GM12873 (cell line): ENCODE measurements around the gene AJM1.

Experiments used
- CTCF ChIP-seq: IDR thresholded peaks from 2 replicates; pipeline ENCODE4 v1.5.1; 2012; ENCODE audit warnings: low read depth, mild to moderate bottlenecking, moderate library complexity, low read length, control low read depth; ENCODE audit not compliant: insufficient read depth; ENCODE audit errors: missing control alignments

AJM1 gene

DNA sequence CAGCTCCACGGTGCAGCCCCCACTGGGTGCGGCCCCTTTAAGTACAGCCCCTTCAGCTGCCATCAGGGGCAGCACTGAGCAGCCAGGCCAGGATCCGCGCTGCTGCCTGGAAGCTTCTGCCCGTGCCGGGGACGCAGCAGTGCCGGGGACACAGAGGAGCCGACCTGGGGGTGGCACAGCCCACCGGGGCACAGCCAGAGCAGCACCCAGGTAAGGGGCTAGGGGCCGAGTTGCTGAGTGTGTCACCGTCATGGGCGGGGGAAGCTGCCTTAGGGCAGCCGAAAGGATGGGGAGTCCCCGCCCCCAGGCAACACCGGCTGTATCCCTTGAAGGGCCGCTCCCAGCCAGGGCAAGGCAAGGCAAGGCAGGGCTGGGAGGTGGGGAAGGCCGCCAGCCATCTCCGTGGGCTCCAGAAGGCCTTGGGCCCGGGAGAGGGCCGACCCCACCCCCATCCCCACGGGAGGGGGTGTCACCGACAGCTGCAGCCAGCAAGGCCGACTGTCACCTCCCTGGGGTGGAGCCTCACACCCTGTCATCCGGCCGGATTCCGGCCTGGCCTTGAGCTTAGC lies at the start of gene AJM1:
Gene AJM1 (plus strand): TSS at position 99 of the 569 bp plus-strand sequence. CDS start 1,937 bp downstream, outside the sequence.
- peak; percentile 88 for TF ChIP-seq CTCF

GRCh38 chr9:136793086-136793946 lies 49.0 kb upstream of the AJM1 start:
- no peak for TF ChIP-seq CTCF

DNA sequence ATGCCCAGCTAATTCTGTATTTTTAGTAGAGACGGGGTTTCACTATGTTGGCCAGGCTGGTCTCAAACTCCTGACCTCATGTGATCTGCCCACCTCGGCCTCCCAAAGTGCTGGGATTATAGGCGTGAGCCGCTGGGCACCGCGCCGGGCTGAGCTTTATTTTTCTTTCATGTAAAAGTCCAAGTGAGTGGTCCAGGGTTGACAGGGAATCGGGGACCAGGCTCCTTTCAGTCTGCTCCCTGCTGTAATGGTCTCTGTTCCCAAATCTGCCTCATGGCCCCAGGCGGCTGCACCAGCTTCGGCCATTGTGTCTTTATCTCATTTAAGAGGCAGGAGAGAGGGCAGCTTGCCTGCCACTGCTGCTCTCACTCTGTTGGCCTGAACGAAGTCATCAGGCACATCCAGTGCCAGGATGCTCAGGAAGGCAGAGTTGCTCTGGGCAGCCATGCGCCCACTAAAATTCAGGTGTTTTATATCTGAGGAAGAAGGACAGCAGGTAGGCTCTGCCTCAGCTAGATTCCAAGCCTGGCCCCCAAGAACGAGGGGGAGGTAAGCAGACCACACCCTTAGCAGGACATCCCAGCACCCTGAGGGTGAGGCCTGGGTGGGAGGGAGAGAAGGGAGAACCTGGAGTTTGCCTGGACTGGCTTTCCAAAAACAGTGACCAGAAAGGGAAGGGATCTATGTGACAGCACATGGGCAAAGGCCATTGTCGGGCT lies 47.8 kb upstream of the AJM1 start:
- TF ChIP-seq CTCF, result no peak

GRCh38 chr9:136795000-136795348 lies 47.3 kb upstream of the AJM1 start:
- TF ChIP-seq CTCF, result no peak

DNA sequence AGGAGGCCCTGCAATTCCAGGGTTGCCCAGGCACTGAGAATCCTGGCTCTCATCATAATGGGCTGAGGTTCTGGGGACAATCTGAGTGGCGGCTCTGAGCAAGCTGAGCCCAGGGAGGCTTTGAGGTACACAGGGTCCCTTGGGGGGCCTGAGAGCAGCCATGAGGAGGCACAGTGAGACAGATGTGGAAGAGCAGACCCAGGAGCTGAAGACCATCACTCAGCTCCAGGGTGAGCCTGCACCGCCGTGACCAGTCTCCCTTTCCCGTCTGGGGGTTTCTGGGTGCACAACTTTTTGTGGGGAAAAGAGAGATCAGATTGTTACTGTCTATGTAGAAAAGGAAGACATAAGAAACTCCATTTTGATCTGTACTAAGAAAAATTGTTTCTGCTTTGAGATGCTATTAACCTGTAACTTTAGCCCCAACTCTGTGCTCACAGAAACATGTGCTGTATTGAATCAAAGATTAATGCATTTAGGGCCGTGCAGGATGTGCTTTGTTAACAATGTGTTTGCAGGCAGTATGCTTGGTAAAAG lies 46.0 kb upstream of the AJM1 start, which contains the start of gene CCDC183:
Gene CCDC183 (plus strand): TSS at position 101 of the 537 bp plus-strand sequence. CDS start 60 bp downstream, at position 161.
- no peak for TF ChIP-seq CTCF

- no peak for TF ChIP-seq CTCF
Observed at GRCh38 chr9:136798708-136799078, 43.6 kb upstream of the AJM1 start.
